WTC11 (cell line): ENCODE measurements around the gene SNRNP70. TPM values are rescaled to one million over a fixed set of nuclear protein-coding genes. Genes with fewer than 3 reads are reported as not detected.
A peak's percentile ranks its signal among the peaks of the same experiment; 100 is the strongest.

ENCODE experiments used
- AFF4 ChIP-seq: sonication (generic); formaldehyde crosslinking; IDR thresholded peaks from 2 replicates; pipeline ENCODE4 v1.8.1; 2023; ENCODE audit warnings: mild to moderate bottlenecking, missing genetic modification reagents, borderline replicate concordance
- ARID4B ChIP-seq: sonication (generic); formaldehyde crosslinking; IDR thresholded peaks from 2 replicates; pipeline ENCODE4 v1.8.0; 2023; ENCODE audit warnings: missing genetic modification reagents, mild to moderate bottlenecking, borderline replicate concordance
- ATF6 ChIP-seq: sonication (generic); formaldehyde crosslinking; IDR thresholded peaks from 2 replicates; pipeline ENCODE4 v1.8.1; 2023; ENCODE audit warnings: mild to moderate bottlenecking, missing genetic modification reagents
- E2F4 ChIP-seq: sonication (generic); formaldehyde crosslinking; IDR thresholded peaks from 2 replicates; pipeline ENCODE4 v1.8.1; 2022; ENCODE audit warnings: low read depth, mild to moderate bottlenecking, moderate library complexity, missing genetic modification reagents, borderline replicate concordance
- FOXP4 ChIP-seq: sonication (generic); formaldehyde crosslinking; IDR thresholded peaks from 2 replicates; pipeline ENCODE4 v1.8.0; 2022; ENCODE audit warnings: mild to moderate bottlenecking, missing genetic modification reagents
- HMGXB4 ChIP-seq: sonication (generic); formaldehyde crosslinking; IDR thresholded peaks from 2 replicates; pipeline ENCODE4 v1.8.1; 2023; ENCODE audit warnings: mild to moderate bottlenecking, moderate library complexity, missing genetic modification reagents
- KAT7 ChIP-seq: sonication (generic); formaldehyde crosslinking; IDR thresholded peaks from 2 replicates; pipeline ENCODE4 v1.8.1; 2023; ENCODE audit warnings: missing genetic modification reagents, mild to moderate bottlenecking, borderline replicate concordance
- NR3C1 ChIP-seq: sonication (generic); formaldehyde crosslinking; conservative IDR thresholded peaks from 2 replicates; pipeline ENCODE4 v1.8.1; 2023; ENCODE audit warnings: low read depth, mild to moderate bottlenecking, missing genetic modification reagents
- PRDM15 ChIP-seq: sonication (generic); formaldehyde crosslinking; IDR thresholded peaks from 2 replicates; pipeline ENCODE4 v1.8.0; 2022; ENCODE audit warnings: missing genetic modification reagents
- RORB ChIP-seq: fragments of 250-450 bp; sonication (Bioruptor Pico); IDR thresholded peaks from 2 replicates; pipeline ENCODE4 v1.9.0; 2021; ENCODE audit warnings: mild to moderate bottlenecking
- ZNF263 ChIP-seq: sonication (generic); formaldehyde crosslinking; IDR thresholded peaks from 2 replicates; pipeline ENCODE4 v1.8.1; 2022; ENCODE audit warnings: low read depth, mild to moderate bottlenecking, moderate library complexity, missing genetic modification reagents
- total RNA-seq: library from RNA; stranded (reverse); gene quantifications from 3 replicates; pipeline ENCODE4 v1.2.3, GENCODE V29; 2021

Gene SNRNP70
- total RNA-seq, 1 experiment from 2014 or later: 266 TPM

- 0 out of 2 replicates have a peak, but pooled peaks have one; percentile 41 for TF ChIP-seq HMGXB4 (CRISPR knock-in tag)
- 0 out of 2 replicates have a peak, but pooled peaks have one; percentile 69 for TF ChIP-seq FOXP4 (CRISPR knock-in tag)
- TF ChIP-seq AFF4 (CRISPR knock-in tag): no peak
- no peak for TF ChIP-seq ATF6 (CRISPR knock-in tag)
- 0 out of 2 replicates have a peak, but pooled peaks have one; percentile 46 for TF ChIP-seq E2F4 (CRISPR knock-in tag)
- TF ChIP-seq NR3C1 (CRISPR knock-in tag): no peak
- TF ChIP-seq PRDM15 (CRISPR knock-in tag): 0 out of 2 replicates have a peak, but pooled peaks have one; percentile 68
- TF ChIP-seq KAT7 (CRISPR knock-in tag): no peak
- peak; percentile 55; the same call in 1 of the 2 replicates for TF ChIP-seq ZNF263 (CRISPR knock-in tag)
- TF ChIP-seq ARID4B (CRISPR knock-in tag): peak; percentile 67; the same call in 1 of the 2 replicates
- no peak for TF ChIP-seq RORB
These were observed 64.4 kb downstream of the SNRNP70 start (continued) for GRCh38 chr19:49149652-49150105.
